SK-N-SH treated with all-trans-retinoic acid at 6 μM for 48 hours (cell line): ENCODE measurements around the gene WIPI1.

Experiments used
- ATAC-seq: fragments of 200-7000 bp; cut with Tn5 transposase; 3 replicates; pipeline ENCODE4 v1.9.1; 2020; ENCODE audit warnings: mild to moderate bottlenecking, moderate library complexity
- ARNTL ChIP-seq: fragments of 450-650 bp; formaldehyde crosslinking; IDR thresholded peaks from 2 replicates; pipeline ENCODE4 v1.5.0; 2020; ENCODE audit warnings: low read depth, mild to moderate bottlenecking, moderate library complexity, borderline replicate concordance
- BACH2 ChIP-seq: fragments of 250-450 bp; sonication (Bioruptor Pico); IDR thresholded peaks from 2 replicates; pipeline ENCODE4 v1.9.0; 2021; ENCODE audit warnings: mild to moderate bottlenecking, borderline replicate concordance
- CSDC2 ChIP-seq: fragments of 250-450 bp; sonication (Bioruptor Pico); IDR thresholded peaks from 2 replicates; pipeline ENCODE4 v1.5.0; 2020; ENCODE audit warnings: mild to moderate bottlenecking, moderate library complexity
- ESRRG ChIP-seq: fragments of 250-450 bp; sonication (Bioruptor Pico); IDR thresholded peaks from 2 replicates; pipeline ENCODE4 v1.6.1; 2021; ENCODE audit warnings: mild to moderate bottlenecking
- GLIS3 ChIP-seq: fragments of 250-450 bp; sonication (Bioruptor Pico); IDR thresholded peaks from 2 replicates; pipeline ENCODE4 v1.5.0; 2020; ENCODE audit warnings: mild to moderate bottlenecking, moderate library complexity
- OSR1 ChIP-seq: fragments of 250-450 bp; sonication (Bioruptor Pico); IDR thresholded peaks from 2 replicates; pipeline ENCODE4 v1.8.0; 2022; ENCODE audit warnings: moderate library complexity, mild to moderate bottlenecking, inconsistent platforms
- RARB ChIP-seq: fragments of 250-450 bp; sonication (Bioruptor Pico); IDR thresholded peaks from 2 replicates; pipeline ENCODE4 v1.8.0; 2021; ENCODE audit warnings: mild to moderate bottlenecking, moderate library complexity
- SNAI2 ChIP-seq: fragments of 250-450 bp; sonication (Bioruptor Pico); IDR thresholded peaks from 2 replicates; pipeline ENCODE4 v1.5.0; 2020; ENCODE audit warnings: mild to moderate bottlenecking, moderate library complexity
- TCF4 ChIP-seq: fragments of 250-450 bp; sonication (Bioruptor Pico); IDR thresholded peaks from 2 replicates; pipeline ENCODE4 v1.8.0; 2021; ENCODE audit warnings: mild to moderate bottlenecking, moderate library complexity, borderline replicate concordance
- TOX ChIP-seq: fragments of 250-450 bp; sonication (Bioruptor Pico); IDR thresholded peaks from 2 replicates; pipeline ENCODE4 v1.8.0; 2021; ENCODE audit warnings: mild to moderate bottlenecking, moderate library complexity, borderline replicate concordance
- ZC3H10 ChIP-seq: fragments of 250-450 bp; sonication (Bioruptor Pico); IDR thresholded peaks from 2 replicates; pipeline ENCODE4 v1.5.1; 2021; ENCODE audit warnings: mild to moderate bottlenecking, moderate library complexity
- ZFP3 ChIP-seq: fragments of 250-450 bp; sonication (Bioruptor Pico); IDR thresholded peaks from 2 replicates; pipeline ENCODE4 v1.5.0; 2020; ENCODE audit warnings: mild to moderate bottlenecking, moderate library complexity
- ZNF565 ChIP-seq: fragments of 450-650 bp; formaldehyde crosslinking; conservative IDR thresholded peaks from 2 replicates; pipeline ENCODE4 v1.5.0; 2020; ENCODE audit warnings: low read depth, mild to moderate bottlenecking, moderate library complexity
- ZNF8 ChIP-seq: fragments of 450-650 bp; formaldehyde crosslinking; IDR thresholded peaks from 2 replicates; pipeline ENCODE4 v1.5.0; 2020; ENCODE audit warnings: mild to moderate bottlenecking, moderate library complexity
- TF ChIP-seq, protein P1 (sequence below): fragments of 250-450 bp; sonication (Bioruptor Pico); IDR thresholded peaks from 2 replicates; pipeline ENCODE4 v1.5.1; 2020; ENCODE audit warnings: low read depth, mild to moderate bottlenecking, moderate library complexity
- TF ChIP-seq, protein P2 (sequence below): fragments of 250-450 bp; sonication (Bioruptor Pico); IDR thresholded peaks from 2 replicates; pipeline ENCODE4 v1.5.0; 2020; ENCODE audit warnings: mild to moderate bottlenecking, moderate library complexity
- TF ChIP-seq, protein P3 (sequence below): fragments of 250-450 bp; sonication (Bioruptor Pico); IDR thresholded peaks from 2 replicates; pipeline ENCODE4 v1.8.0; 2020; ENCODE audit warnings: mild to moderate bottlenecking, moderate library complexity, borderline replicate concordance
- TF ChIP-seq, protein P4 (sequence below): fragments of 250-450 bp; sonication (Bioruptor Pico); IDR thresholded peaks from 2 replicates; pipeline ENCODE4 v1.8.0; 2021; ENCODE audit warnings: low read depth, mild to moderate bottlenecking, moderate library complexity, borderline replicate concordance

The WIPI1 gene

DNA sequence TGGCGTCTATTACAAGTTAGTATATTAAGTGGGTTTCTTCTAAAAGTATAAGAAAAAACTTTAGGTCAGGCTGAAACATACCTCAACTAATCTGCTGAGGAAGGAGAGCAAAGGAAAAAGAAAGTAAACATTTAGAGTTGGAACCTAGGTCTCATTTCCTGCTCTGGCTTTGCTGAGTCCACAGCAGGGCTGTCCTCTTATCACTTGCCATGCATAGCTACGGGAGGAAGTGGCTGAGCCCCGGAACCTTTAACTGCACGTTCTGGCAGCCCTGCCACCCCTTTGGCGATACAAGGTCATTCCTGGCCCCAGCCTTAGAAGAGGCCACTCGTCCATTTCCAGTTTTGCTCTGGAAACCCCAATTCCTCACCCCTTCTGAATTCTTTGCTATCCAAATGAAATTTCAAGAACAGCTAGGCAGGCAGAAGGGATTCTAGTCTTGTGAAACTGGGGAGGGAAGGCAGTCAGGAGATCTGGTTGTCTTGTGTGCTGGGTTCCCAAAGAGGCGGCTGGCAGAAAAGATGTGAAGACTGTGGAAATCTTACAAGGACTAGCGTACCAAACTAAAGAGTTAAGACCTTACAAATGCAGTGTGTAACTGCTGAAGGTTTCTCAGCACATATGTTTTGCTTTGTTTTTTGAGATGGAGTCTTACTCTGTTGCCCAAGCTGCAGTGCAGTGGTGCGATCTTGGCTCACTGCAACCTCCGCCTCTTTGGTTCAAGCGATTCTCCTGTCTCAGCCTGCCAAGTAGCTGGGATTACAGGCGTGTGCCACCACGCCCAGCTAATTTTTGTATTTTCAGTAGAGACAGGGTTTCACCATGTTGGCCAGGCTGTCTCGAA lies 19.1 kb downstream of the WIPI1 start:
- TF ChIP-seq, protein P1, sequence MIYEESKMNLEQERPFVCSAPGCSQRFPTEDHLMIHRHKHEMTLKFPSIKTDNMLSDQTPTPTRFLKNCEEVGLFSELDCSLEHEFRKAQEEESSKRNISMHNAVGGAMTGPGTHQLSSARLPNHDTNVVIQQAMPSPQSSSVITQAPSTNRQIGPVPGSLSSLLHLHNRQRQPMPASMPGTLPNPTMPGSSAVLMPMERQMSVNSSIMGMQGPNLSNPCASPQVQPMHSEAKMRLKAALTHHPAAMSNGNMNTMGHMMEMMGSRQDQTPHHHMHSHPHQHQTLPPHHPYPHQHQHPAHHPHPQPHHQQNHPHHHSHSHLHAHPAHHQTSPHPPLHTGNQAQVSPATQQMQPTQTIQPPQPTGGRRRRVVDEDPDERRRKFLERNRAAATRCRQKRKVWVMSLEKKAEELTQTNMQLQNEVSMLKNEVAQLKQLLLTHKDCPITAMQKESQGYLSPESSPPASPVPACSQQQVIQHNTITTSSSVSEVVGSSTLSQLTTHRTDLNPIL (CRISPR knock-in tag): no peak
- no peak for TF ChIP-seq CSDC2
- no peak for ATAC-seq

DNA sequence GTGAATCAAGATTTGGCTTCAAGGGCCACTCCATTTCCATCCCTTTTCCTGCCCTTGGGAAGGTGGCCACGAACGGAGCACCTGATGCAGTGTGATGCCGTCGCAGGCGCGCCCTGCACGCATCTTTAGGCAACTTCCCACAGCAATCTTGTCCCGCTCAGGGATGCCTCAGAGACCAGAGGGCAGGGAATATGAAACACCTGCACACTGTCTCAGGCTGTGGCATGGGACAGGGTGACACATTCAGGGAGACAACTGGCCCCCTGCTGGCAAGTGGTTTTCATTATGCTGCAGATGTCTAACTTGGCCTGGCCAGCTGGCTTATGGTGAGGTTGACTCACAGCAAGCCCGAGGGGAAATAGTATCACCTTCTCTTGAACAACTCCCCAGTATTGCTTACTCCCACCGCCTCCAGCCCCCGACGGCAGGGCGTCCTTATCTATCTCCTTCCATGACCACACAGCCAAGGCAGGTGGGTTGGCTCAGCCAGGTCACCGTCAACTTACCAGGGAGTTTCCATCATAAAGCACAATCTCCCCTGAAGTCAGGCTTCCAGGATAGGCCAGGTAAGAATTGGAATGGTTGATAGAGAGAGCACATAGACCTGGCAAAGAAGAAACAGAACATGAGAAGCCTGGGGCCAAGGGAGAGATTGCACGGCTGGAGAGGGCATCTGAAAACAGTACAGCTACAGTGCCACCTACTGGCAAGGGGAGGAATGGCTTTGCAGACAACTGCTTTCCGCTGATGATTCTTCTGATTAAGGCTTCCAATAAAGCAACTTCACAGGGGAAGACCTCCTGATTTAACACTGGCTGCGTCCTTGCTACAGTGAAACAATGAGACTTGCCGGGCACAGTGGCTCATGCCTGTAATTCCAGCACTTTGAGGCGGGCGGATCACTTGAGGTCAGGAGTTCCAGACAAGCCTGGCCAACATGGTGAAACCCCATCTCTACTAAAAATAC lies 21.1 kb downstream of the WIPI1 start:
- peak; percentile 93 for ATAC-seq
- TF ChIP-seq ZNF8 (CRISPR knock-in tag) (no peak), SNAI2 (CRISPR knock-in tag) (no peak), ZNF565 (CRISPR knock-in tag) (no peak), ZFP3 (no peak), OSR1 (CRISPR knock-in tag) (no peak), CSDC2 (no peak), TOX (CRISPR knock-in tag) (no peak), GLIS3 (CRISPR knock-in tag) (no peak)
- TF ChIP-seq, protein P2, sequence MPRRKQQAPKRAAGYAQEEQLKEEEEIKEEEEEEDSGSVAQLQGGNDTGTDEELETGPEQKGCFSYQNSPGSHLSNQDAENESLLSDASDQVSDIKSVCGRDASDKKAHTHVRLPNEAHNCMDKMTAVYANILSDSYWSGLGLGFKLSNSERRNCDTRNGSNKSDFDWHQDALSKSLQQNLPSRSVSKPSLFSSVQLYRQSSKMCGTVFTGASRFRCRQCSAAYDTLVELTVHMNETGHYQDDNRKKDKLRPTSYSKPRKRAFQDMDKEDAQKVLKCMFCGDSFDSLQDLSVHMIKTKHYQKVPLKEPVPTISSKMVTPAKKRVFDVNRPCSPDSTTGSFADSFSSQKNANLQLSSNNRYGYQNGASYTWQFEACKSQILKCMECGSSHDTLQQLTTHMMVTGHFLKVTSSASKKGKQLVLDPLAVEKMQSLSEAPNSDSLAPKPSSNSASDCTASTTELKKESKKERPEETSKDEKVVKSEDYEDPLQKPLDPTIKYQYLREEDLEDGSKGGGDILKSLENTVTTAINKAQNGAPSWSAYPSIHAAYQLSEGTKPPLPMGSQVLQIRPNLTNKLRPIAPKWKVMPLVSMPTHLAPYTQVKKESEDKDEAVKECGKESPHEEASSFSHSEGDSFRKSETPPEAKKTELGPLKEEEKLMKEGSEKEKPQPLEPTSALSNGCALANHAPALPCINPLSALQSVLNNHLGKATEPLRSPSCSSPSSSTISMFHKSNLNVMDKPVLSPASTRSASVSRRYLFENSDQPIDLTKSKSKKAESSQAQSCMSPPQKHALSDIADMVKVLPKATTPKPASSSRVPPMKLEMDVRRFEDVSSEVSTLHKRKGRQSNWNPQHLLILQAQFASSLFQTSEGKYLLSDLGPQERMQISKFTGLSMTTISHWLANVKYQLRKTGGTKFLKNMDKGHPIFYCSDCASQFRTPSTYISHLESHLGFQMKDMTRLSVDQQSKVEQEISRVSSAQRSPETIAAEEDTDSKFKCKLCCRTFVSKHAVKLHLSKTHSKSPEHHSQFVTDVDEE: no peak
- TF ChIP-seq, protein P3, sequence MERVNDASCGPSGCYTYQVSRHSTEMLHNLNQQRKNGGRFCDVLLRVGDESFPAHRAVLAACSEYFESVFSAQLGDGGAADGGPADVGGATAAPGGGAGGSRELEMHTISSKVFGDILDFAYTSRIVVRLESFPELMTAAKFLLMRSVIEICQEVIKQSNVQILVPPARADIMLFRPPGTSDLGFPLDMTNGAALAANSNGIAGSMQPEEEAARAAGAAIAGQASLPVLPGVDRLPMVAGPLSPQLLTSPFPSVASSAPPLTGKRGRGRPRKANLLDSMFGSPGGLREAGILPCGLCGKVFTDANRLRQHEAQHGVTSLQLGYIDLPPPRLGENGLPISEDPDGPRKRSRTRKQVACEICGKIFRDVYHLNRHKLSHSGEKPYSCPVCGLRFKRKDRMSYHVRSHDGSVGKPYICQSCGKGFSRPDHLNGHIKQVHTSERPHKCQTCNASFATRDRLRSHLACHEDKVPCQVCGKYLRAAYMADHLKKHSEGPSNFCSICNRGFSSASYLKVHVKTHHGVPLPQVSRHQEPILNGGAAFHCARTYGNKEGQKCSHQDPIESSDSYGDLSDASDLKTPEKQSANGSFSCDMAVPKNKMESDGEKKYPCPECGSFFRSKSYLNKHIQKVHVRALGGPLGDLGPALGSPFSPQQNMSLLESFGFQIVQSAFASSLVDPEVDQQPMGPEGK (CRISPR knock-in tag): no peak
- TF ChIP-seq, protein P1 (CRISPR knock-in tag): no peak
- TF ChIP-seq, protein P4, sequence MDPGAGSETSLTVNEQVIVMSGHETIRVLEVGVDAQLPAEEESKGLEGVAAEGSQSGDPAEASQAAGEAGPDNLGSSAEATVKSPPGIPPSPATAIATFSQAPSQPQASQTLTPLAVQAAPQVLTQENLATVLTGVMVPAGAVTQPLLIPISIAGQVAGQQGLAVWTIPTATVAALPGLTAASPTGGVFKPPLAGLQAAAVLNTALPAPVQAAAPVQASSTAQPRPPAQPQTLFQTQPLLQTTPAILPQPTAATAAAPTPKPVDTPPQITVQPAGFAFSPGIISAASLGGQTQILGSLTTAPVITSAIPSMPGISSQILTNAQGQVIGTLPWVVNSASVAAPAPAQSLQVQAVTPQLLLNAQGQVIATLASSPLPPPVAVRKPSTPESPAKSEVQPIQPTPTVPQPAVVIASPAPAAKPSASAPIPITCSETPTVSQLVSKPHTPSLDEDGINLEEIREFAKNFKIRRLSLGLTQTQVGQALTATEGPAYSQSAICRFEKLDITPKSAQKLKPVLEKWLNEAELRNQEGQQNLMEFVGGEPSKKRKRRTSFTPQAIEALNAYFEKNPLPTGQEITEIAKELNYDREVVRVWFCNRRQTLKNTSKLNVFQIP: no peak

DNA sequence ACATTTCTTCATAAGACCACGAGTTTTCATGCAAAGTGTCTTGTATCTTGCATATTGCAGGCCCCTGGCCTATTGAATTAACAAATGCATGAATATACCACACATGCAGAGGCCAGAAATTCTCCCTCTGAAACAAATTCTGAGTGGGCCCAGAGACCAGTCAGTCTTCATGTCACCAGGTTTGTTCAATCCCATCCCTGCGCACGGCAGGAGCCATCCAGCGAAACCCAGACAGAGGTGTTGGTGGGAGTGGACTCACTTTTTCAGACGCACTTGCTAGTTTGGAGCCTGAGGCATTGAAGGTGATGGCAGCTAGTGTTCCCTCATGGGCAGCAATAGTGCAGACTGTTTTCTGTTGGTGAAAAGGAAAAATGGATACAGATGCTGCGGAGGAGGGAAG lies 21.9 kb downstream of the WIPI1 start:
- no peak for ATAC-seq
- TF ChIP-seq, protein P3 (CRISPR knock-in tag): no peak
- TF ChIP-seq ZNF8 (CRISPR knock-in tag) (no peak), BACH2 (CRISPR knock-in tag) (no peak), ARNTL (CRISPR knock-in tag) (no peak), RARB (CRISPR knock-in tag) (no peak), ESRRG (no peak), TCF4 (no peak), TOX (CRISPR knock-in tag) (no peak), ZFP3 (no peak), ZC3H10 (CRISPR knock-in tag) (no peak), CSDC2 (no peak)
- TF ChIP-seq, protein P2: no peak
- TF ChIP-seq, protein P1 (CRISPR knock-in tag): no peak
